LNCaP clone FGC (cell line): ENCODE data around the gene SLC45A3.

ENCODE experiments used
- DNase-seq: peaks from one replicate; pipeline ENCODE4 v3.0.0-alpha.2; 2011; ENCODE audit warnings: low read depth
- H3K4me3 ChIP-seq: 2 replicates; pipeline ENCODE4 v1.5.1; 2011; ENCODE audit warnings: mild to moderate bottlenecking, low read depth, low read length, control low read depth
- TF ChIP-seq, protein P1 (sequence below): IDR thresholded peaks from 2 replicates; pipeline ENCODE4 v1.5.1; 2012; ENCODE audit warnings: mild to moderate bottlenecking; ENCODE audit not compliant: control insufficient read depth, insufficient read depth; ENCODE audit errors: extremely low read depth

The SLC45A3 gene

DNA sequence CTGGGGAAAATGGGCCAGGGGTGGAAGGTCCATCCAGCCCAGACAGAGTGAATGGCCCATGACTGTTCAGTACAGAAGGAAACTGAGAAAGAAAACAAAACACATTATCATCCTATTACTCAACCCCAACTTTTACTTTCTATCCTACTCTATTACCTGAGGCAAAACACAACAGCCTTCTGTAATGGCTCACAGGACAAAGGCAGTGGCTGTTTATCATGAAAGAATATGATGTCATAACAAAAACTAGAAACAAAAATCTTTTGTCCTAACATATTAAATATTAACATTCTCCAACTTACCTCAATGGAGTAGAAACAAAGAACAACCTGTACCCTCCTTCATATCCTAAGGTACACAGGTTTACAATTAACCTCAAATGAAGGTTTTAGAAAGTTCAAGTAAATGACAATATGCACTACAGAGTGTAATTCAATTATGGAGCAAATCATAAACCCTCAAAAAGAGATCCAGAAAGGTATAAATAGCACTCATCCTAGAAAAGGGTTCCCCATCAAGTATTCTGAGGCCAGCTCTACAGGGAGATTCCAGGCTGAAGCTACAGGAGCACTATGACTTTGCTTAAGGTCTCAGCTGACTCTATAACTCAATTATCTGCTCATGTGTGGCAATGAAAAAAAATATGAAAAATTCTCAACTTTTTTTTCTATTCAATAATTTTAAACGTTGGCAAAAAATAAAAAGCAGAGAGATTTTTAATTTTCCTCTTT, 63.6 kb downstream of the SLC45A3 start:
- H3K4me3 ChIP-seq = no peak overlapping the region
- TF ChIP-seq, protein P1, sequence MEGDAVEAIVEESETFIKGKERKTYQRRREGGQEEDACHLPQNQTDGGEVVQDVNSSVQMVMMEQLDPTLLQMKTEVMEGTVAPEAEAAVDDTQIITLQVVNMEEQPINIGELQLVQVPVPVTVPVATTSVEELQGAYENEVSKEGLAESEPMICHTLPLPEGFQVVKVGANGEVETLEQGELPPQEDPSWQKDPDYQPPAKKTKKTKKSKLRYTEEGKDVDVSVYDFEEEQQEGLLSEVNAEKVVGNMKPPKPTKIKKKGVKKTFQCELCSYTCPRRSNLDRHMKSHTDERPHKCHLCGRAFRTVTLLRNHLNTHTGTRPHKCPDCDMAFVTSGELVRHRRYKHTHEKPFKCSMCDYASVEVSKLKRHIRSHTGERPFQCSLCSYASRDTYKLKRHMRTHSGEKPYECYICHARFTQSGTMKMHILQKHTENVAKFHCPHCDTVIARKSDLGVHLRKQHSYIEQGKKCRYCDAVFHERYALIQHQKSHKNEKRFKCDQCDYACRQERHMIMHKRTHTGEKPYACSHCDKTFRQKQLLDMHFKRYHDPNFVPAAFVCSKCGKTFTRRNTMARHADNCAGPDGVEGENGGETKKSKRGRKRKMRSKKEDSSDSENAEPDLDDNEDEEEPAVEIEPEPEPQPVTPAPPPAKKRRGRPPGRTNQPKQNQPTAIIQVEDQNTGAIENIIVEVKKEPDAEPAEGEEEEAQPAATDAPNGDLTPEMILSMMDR = no peak
- no peak for DNase-seq

DNA sequence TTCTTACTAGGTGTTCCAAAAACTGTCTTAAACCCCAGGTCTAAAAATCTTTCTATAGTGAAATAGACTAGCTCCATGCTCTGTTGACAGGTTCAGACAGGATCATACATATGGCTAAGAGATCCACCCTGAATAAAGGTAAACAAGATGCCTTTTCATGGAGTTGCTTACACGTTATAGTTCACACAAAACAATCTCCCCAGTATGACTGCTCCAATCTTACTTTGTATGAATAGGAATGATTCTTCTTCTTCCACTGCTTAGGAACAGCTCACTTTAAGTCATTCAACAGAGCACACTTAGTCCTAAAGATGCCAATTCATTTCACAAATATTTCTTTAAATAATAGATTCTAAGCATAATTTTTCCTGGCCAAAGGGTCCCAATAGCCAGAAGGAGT, 64.5 kb downstream of the SLC45A3 start:
- TF ChIP-seq, protein P1 = no peak
- no peak for DNase-seq
- no peak overlapping the region for H3K4me3 ChIP-seq

DNA sequence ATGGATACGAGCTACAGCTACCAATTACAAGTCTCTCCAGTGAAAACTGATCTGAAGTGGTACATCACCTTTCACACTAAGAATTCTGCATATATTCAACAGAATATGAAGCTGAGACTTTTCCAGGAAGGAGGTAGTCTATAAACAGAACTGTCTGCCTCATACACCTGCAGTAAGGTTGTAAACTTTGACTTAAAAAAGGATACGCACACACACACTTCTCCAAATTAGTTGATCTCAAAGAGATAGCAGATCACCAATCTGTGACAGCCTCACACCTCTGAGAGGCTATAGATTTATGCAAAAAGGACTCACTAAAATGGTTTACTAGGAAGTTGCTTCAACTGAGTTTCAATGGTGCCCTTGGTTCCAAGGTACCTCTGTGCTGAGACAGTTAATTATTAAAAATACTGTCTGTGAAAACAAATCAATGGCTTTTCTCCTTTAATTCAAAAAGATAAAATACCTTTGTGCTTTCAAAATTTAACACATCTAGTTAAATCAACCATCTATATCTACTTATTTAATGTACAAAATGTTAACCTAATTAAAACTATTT, 66.4 kb downstream of the SLC45A3 start:
- no peak for DNase-seq
- H3K4me3 ChIP-seq = no peak overlapping the region
- TF ChIP-seq, protein P1 = no peak

DNA sequence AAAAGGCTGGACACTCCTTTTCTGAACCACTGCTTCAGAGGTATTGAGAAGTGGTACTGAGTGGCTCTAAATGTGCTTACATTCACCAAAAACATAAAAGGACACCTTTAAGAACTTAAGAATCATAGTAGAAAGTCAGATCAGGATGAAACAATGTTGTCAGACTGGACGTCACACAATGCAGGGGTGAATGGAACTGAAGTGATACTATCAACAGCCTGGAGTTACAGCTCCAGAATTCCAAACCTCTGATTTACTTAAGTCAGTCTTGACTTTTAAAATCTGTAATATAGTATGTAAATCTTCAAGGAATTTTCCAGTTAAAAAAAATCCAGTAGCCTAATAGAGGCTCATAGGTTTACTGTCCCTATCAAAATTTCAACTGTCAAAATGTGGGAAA, 67.8 kb downstream of the SLC45A3 start:
- no peak overlapping the region for H3K4me3 ChIP-seq
- TF ChIP-seq, protein P1 = no peak
- DNase-seq = no peak

DNA sequence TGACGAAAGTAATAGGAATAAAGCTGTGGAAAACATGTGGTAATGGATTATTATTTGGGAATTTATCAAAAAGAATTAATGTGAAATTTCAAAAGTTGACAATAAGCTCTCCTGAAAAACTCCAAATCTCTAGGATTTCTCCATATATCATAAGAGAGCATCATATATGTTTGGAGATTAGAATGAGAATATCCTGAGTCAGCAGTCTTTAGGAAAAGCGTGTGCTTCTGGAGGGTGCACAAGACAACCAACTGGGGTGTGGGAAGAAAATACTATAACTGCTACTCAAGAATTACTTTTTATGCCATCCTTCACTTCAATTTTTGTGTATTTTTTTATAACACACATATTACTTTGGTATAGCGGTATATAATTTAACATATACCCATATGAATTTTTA, 68.2 kb downstream of the SLC45A3 start:
- TF ChIP-seq, protein P1 = no peak

DNA sequence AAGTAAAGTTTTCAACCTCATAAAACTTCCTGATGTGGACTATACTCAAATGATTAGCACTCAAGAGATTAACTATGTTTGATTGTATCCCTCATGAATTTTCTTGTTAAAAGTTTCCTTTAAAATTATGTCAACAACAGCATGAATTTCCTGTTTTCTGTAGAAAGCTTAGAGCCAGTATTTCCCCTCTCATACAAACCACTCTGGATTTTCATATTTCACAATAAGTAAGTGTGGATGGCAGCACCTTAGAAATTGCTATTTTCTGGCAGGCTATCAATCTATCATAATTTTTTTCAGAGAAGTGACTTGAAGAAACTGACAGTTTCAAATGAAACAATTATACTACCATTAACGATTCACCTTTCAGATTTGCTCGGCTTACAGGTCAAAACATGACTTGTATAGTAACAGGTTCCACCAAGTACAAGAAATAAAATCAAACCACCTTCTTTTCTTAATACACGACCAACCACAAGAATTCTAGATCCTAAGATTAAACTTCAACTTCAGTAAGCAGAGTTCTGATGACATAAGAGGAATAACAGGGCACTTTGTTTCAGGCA, 69.3 kb downstream of the SLC45A3 start:
- H3K4me3 ChIP-seq = peak overlapping the region; percentile 19
- TF ChIP-seq, protein P1 = no peak
- peak; percentile 90 for DNase-seq

More for the DNA sequence above, 68.2 kb downstream of the SLC45A3 start:
- DNase-seq = no peak
- no peak overlapping the region for H3K4me3 ChIP-seq
